Coronary artery (tissue), 2 donors: ENCODE measurements around the gene TBKBP1.

Experiments used
- DNase-seq: peaks from one replicate; pipeline ENCODE4 v3.0.0-alpha.2; 2017; ENCODE audit warnings: low spot score
- H3K27ac ChIP-seq, 2 donors: fragments of 200-600 bp; sonication (generic); one replicate each; pipeline ENCODE4 v1.5.1; 2016 to 2019
- H3K4me3 ChIP-seq: fragments of 200-600 bp; sonication (generic); 2 replicates; pipeline ENCODE4 v1.5.1; 2016; ENCODE audit warnings: mild to moderate bottlenecking, moderate library complexity
- CTCF ChIP-seq: fragments of 200-600 bp; sonication (generic); IDR thresholded peaks from one replicate; pipeline ENCODE4 v1.5.1; 2019; ENCODE audit warnings: antibody characterized with exemption

Gene TBKBP1

GRCh38 chr17:47695429-47696376, 1.7 kb downstream of the TBKBP1 start:
- Histone ChIP-seq H3K27ac (peak overlapping the region; percentile 56 to 87), H3K4me3 (peak overlapping the region; percentile 83)
- TF ChIP-seq CTCF, result no peak
- no peak for DNase-seq

DNA sequence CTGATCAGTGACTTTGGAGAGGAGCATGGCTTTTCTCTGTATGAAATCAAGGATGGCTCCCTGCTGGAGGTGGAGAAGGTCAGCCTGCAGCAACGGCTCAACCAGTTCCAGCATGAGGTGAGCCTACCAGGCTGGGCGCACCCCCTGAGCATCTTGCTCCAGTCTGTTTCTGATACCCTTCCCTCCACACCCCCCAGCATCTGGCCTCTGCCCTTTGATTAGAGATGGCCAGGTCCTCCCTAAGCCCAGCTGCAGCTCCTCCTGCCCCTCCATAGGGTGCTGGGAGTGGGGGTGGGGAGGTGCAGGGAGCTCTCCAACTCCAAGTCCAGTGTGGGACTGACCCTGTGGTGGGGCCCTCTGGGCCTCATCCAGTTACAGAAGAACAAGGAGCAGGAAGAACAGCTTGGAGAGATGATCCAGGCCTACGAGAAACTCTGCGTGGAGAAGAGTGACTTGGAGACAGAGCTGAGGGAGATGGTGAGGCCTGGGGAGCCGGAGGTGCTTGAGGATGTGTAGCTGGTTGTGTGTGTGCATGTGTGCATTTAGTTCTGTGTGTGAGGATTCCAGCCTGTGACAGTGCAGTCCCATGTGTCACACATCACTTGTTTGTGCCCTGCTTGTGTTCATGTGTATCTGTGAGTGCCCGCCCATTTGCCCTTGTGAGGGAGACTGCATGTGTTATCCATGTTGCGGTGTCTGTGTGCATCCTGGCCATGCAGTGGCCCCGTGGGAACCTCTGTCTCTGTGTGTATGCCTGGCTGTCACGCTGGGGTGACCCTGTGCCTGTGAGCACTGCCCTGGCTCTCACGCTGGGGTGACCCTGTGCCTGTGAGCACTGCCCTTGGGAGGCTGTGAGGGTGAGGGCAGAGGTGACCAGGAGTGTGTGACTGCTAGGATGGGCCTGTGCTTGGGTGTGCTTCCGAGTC, 3.0 kb downstream of the TBKBP1 start:
- DNase-seq, result no peak
- no peak overlapping the region for H3K27ac ChIP-seq
- TF ChIP-seq CTCF, result no peak
- H3K4me3 ChIP-seq, result no peak overlapping the region

DNA sequence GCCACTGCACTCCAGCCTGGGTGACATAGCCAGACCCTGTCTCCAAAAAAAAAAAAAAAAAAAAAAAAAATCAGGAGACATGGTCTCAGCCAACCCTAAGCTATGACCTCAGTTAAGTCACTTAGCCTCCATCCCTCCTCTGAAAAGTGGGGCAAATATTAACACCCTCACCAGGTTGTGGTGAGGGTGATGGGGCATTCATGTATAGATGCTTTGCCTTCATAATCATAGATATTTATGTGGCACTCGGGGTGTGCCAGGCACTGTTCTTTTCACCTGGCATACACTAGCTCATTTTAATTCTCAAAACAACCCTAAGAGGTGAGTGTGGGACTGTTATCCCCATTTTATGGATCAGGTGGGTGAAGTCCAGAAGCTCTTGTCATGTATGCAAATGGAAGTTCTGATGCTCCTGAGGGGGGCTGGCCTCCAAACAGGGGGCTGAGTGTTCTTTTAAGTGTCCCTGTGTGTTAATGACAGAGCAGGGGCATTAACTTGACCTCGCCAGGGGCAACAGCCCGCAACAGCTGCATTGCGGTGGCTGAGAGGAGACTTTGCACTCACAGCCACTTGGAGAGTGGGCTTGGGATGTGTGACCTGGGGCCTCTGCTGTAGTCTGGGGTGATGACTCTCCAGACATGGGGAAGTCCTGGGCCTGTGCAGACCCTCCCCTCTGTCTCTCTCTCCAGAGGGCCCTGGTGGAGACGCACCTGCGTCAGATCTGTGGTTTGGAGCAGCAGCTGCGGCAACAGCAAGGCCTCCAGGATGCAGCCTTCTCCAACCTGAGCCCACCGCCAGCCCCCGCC, 4.1 kb downstream of the TBKBP1 start:
- H3K27ac ChIP-seq, result no peak overlapping the region
- no peak for DNase-seq
- no peak for TF ChIP-seq CTCF
- no peak overlapping the region for H3K4me3 ChIP-seq

DNA sequence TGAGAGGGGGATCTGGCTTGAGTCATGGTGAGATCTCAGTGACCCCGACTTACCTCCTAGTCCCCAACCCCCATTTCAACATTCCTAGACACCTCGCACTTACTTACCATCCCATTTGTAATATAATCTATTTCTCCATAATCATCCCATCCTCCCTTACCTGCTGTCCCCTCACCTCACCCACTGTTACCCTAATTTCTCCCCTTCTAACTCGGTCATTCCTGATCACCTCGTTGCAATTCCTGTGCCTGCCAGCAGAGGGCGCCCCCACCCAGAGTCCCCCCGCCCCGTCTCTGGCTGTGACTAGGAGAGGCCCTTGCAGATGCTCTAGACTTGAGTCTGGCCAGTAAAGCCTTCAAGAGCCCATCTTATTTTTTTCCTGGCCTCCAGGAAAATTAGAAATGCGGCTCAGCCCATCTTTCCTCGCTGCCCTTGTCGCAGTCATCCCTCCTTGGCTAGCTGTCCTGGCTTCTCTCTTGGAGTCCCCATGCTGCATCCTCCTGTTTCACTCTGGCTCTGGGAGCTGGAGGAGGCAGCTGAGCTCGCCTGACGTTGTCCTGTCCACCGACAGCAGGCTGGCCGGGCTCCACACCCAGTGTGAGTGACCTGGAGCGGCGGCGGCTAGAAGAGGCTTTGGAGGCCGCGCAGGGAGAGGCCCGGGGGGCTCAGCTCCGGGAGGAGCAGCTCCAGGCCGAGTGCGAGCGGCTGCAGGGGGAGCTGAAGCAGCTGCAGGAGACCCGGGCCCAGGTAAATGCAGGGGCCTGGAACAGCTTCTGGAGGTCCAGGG, 5.0 kb downstream of the TBKBP1 start:
- no peak for DNase-seq
- TF ChIP-seq CTCF, result peak; percentile 99
- Histone ChIP-seq H3K4me3 (no peak overlapping the region), H3K27ac (no peak overlapping the region)

- Histone ChIP-seq H3K27ac (no peak overlapping the region), H3K4me3 (no peak overlapping the region)
- no peak for TF ChIP-seq CTCF
- no peak for DNase-seq
Observed at GRCh38 chr17:47699536-47699840, 5.5 kb downstream of the TBKBP1 start.
